B cell (primary cell): ENCODE results near the gene APLF. TPM values are rescaled to one million over a fixed set of nuclear protein-coding genes. Genes with fewer than 3 reads are reported as not detected.
A peak's percentile ranks its signal among the peaks of the same experiment; 100 is the strongest.
"Not testable (repeated sequence)": the region's sequence is repeated elsewhere in the genome, so short reads cannot be mapped to it uniquely, and the experiment has no call there.

Experiments
- ATAC-seq: fragments of 200-7000 bp; cut with Tn5 transposase; one replicate; pipeline ENCODE4 v1.10.0; 2021; ENCODE audit warnings: low read depth, mild to moderate bottlenecking, moderate number of reproducible peaks, moderate library complexity
- CTCF ChIA-PET: fragments of 350-600 bp; sonication (Branson Sonifier 250); formaldehyde crosslinking; loops from one replicate; lab custom pipeline; 2021; ENCODE audit warnings: antibody characterized with exemption, inconsistent platforms; lab: Charles Lee
- POLR2A ChIA-PET: fragments of 350-600 bp; sonication (Branson Sonifier 250); formaldehyde crosslinking; loops from one replicate; lab custom pipeline; 2021; ENCODE audit warnings: antibody characterized with exemption; lab: Charles Lee
- DNase-seq: peaks from one replicate; pipeline ENCODE4 v3.0.0; 2013
- H2AFZ ChIP-seq: 2 replicates; pipeline ENCODE4 v1.6.1; 2012; ENCODE audit warnings: mild to moderate bottlenecking, low read depth, low read length; ENCODE audit not compliant: insufficient read depth, poor library complexity, severe bottlenecking
- H3K27ac ChIP-seq, 2 donors: 1 replicate in 1 of 2; 2 replicates in 1 of 2; pipeline ENCODE4 v1.5.1; 2012 to 2013; ENCODE audit warnings: low read length in 2 of 2, mild to moderate bottlenecking in 2 of 2, moderate library complexity in 1 of 2
- H3K27me3 ChIP-seq, 4 experiments: fragments of 200-600 bp in 1 of 4; sonication (generic) in 1 of 4; replicated peaks in 1 of 4; 1 replicate in 2 of 4; 2 replicates in 2 of 4; pipeline versions ENCODE4 v1.6.1 to v1.7.0; 2013 to 2016; ENCODE audit warnings: low read length in 3 of 4, mild to moderate bottlenecking in 2 of 4, mixed read lengths in 1 of 4, moderate library complexity in 1 of 4; ENCODE audit not compliant: insufficient read depth in 4 of 4, control insufficient read depth in 3 of 4; ENCODE audit errors: control extremely low read depth in 1 of 4
- H3K36me3 ChIP-seq, 2 experiments: replicated peaks in 1 of 2; 1 replicate in 1 of 2; 2 replicates in 1 of 2; pipeline versions ENCODE4 v1.6.1 to v1.7.1; 2013; ENCODE audit warnings: low read length in 1 of 2; ENCODE audit not compliant: insufficient read depth in 2 of 2, control insufficient read depth in 1 of 2; ENCODE audit errors: control extremely low read depth in 1 of 2, extremely low read depth in 1 of 2
- H3K4me1 ChIP-seq, 2 donors: fragments of 200-600 bp in 1 of 2; sonication (generic) in 1 of 2; 1 replicate in 1 of 2; 2 replicates in 1 of 2; pipeline versions ENCODE4 v1.5.1 to v1.6.1; 2013 to 2017; ENCODE audit warnings: low read length in 2 of 2; ENCODE audit not compliant: control insufficient read depth in 2 of 2, insufficient read depth in 2 of 2
- H3K4me2 ChIP-seq: replicated peaks from 2 replicates; pipeline ENCODE3; 2012; ENCODE audit warnings: mild to moderate bottlenecking, low read depth, low read length; ENCODE audit not compliant: poor library complexity, severe bottlenecking
- H3K4me3 ChIP-seq, 5 experiments: fragments of 200-600 bp in 1 of 5; sonication (generic) in 1 of 5; 1 replicate in 3 of 5; 2 replicates in 2 of 5; pipeline versions ENCODE4 v1.5.1 to v1.7.0; 2011 to 2016; ENCODE audit warnings: low read length in 4 of 5, mild to moderate bottlenecking in 4 of 5, low read depth in 2 of 5, control low read depth in 1 of 5, moderate library complexity in 1 of 5; ENCODE audit not compliant: insufficient read depth in 1 of 5; ENCODE audit errors: control extremely low read depth in 1 of 5, extremely low read depth in 1 of 5
- H3K79me2 ChIP-seq: fragments of 200-600 bp; sonication (generic); one replicate; pipeline ENCODE4 v1.6.0; 2016; ENCODE audit warnings: low read length; ENCODE audit not compliant: control insufficient read depth, insufficient read depth
- H3K9ac ChIP-seq: fragments of 200-600 bp; sonication (generic); 2 replicates; pipeline ENCODE4 v1.6.1; 2017; ENCODE audit warnings: mild to moderate bottlenecking, low read length, moderate library complexity
- H3K9me3 ChIP-seq, 3 donors: one replicate each; pipeline versions ENCODE4 v1.6.1 to v1.7.1; 2013; ENCODE audit warnings: low read length in 2 of 3; ENCODE audit not compliant: control insufficient read depth in 2 of 3, insufficient read depth in 1 of 3; ENCODE audit errors: control extremely low read depth in 1 of 3
- H4K20me1 ChIP-seq: 2 replicates; pipeline ENCODE4 v1.6.0; 2012; ENCODE audit warnings: mild to moderate bottlenecking, low read length; ENCODE audit not compliant: insufficient read depth, control insufficient read depth, poor library complexity, severe bottlenecking
- H3K27ac Mint-ChIP-seq: one replicate; pipeline ENCODE4 v1.8.0; 2021; ENCODE audit warnings: mixed read lengths
- H3K27me3 Mint-ChIP-seq: one replicate; pipeline ENCODE4 v1.8.0; 2021; ENCODE audit warnings: mixed read lengths
- H3K4me1 Mint-ChIP-seq: one replicate; pipeline ENCODE4 v1.8.0; 2021; ENCODE audit warnings: mixed read lengths
- H3K4me3 Mint-ChIP-seq: one replicate; pipeline ENCODE4 v1.8.0; 2021; ENCODE audit warnings: mixed read lengths
- H3K9me3 Mint-ChIP-seq: one replicate; pipeline ENCODE4 v1.8.0; 2022; ENCODE audit warnings: mixed read lengths; ENCODE audit not compliant: insufficient read depth
- CTCF ChIP-seq: fragments of 200-600 bp; IDR thresholded peaks from one replicate; pipeline ENCODE4 v1.8.0; 2022; ENCODE audit warnings: antibody characterized with exemption, mild to moderate bottlenecking
- EZH2 ChIP-seq: IDR thresholded peaks from 2 replicates; pipeline ENCODE4 v1.6.1; 2012; ENCODE audit warnings: borderline replicate concordance, low read depth, mild to moderate bottlenecking, moderate library complexity, low read length; ENCODE audit not compliant: insufficient read depth, poor library complexity, severe bottlenecking
- WGBS: methylation state at CpG from one replicate; pipeline ENCODE4 v1.1.5; 2013; ENCODE audit warnings: missing lambda C conversion rate; ENCODE audit not compliant: insufficient coverage; 5-methylcytosine and 5-hydroxymethylcytosine counted together
- intact Hi-C: fragments of 100-400 bp; cut with micrococcal nuclease; formaldehyde crosslinking; loops from one replicate; pipeline ENCODE4 v1.10.0; 2022
- polyA plus RNA-seq: library from polyadenylated mRNA; depleted of rRNA; stranded (reverse); fragments of >200 nt; gene quantifications from 2 replicates; pipeline ENCODE4 v1.2.3, GENCODE V29; 2012
- total RNA-seq, 2 donors: library from RNA; stranded (reverse); fragments of 120-200 nt in 1 of 2; gene quantifications; 1 replicate in 1 of 2; 2 replicates in 1 of 2; pipeline versions ENCODE4 v1.2.3 to v1.2.4, GENCODE V29; 2013 to 2022

APLF gene
- total and polyA plus RNA-seq, 2 donors (not counting 1 experiment from before 2014, with no cell fraction given): 1.3 to 6.3 TPM

DNA sequence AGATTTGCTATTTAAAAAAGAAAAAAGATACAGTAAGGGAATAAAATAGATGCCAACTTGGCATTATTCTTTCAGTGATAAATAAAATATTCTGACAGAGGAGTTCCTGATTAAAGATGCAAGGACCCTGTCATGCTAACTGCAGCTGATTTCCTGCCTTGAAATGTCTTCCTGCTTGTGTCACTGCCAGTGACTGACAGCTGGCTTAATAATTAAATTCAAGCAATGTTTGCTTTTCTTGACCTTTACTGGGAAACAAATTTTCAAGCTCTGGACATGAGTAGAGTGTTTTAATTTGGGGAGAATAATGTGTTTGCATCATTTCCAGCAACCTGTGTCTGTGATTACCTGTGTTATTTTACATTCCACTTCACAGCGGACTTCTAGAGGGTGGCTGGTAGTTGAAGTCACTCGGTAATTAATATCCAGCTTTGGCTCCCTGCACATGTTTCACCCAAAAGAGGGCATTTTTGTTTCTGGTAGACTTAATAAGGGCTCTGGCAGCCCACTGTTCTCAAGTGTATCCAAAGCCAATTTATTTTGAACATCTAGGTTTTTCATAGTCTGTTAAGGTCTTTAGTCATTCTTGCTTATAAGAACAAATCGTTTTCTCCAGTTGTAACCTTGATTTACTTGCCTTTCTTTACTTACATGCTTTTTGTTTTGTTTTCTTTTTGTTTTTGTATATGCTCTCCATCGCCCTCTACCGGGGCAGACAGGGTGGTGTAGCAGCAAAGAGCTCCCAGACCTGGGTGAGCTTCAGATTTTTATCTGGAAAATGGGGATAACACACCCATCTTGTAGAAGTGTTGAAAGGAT is 127.5 kb downstream of the APLF start:
- no peak overlapping the region for H3K27ac ChIP-seq
- no peaks in the 10 kb centered on the region for H4K20me1 ChIP-seq
- WGBS: 100% methylated on average over 1 of the region's 5 CpGs
- H2AFZ ChIP-seq: peak overlapping the region; percentile 62
- peak overlapping the region; percentile 52 for H3K4me2 ChIP-seq
- DNase-seq: peak; percentile 64
- no peak for ATAC-seq
- ChIA-PET CTCF (interaction anchor here (0.5 to 4.2 kb wide), 30 partner anchors 8 to 330 kb away, joined by 3 to 54 read pairs (median 4); partner anchors contain the start of genes APLF and FBXO48), POLR2A (no interaction called here)
- no peaks in the 10 kb centered on the region for H3K27me3 ChIP-seq
- H3K36me3 ChIP-seq: no peaks in the 10 kb centered on the region
- intact Hi-C loops: loop anchor here (1.0 to 2.0 kb wide), 2 partner anchors 132 to 330 kb away; no protein-coding TSS in a partner anchor
- H3K9ac ChIP-seq: peak overlapping the region; percentile 16
- H3K79me2 ChIP-seq: no peaks in the 10 kb centered on the region
- H3K27ac Mint-ChIP-seq: no peak overlapping the region
- H3K4me1 Mint-ChIP-seq: peaks cover 14% of the 10 kb centered on the region
- no peak overlapping the region for H3K4me3 ChIP-seq
- peak overlapping the region; percentile 9 for H3K4me3 Mint-ChIP-seq
- H3K4me1 ChIP-seq: peaks cover 5 to 9% of the 10 kb centered on the region in 2 donors
- no peaks in the 10 kb centered on the region for H3K9me3 ChIP-seq
- peak; percentile 96 for TF ChIP-seq CTCF
- no peak for TF ChIP-seq EZH2
- H3K27me3 Mint-ChIP-seq: no peaks in the 10 kb centered on the region
- H3K9me3 Mint-ChIP-seq: no peaks in the 10 kb centered on the region

GRCh38 chr2:68595493-68595785 is 128.1 kb downstream of the APLF start:
- H3K9me3 ChIP-seq, H3K4me3 ChIP-seq, H3K27me3 Mint-ChIP-seq, DNase-seq, H3K27me3 ChIP-seq, H2AFZ ChIP-seq, H3K27ac ChIP-seq, H3K9ac ChIP-seq, H3K79me2 ChIP-seq, H3K9me3 Mint-ChIP-seq, H3K4me2 ChIP-seq, H3K36me3 ChIP-seq, H3K4me1 ChIP-seq, H4K20me1 ChIP-seq, ATAC-seq, POLR2A ChIA-PET, H3K27ac Mint-ChIP-seq, H3K4me3 Mint-ChIP-seq: not testable (repeated sequence)
- no CpG with 5 or more reads among the region's 2 CpGs for WGBS
- CTCF ChIA-PET: interaction anchor here (0.6 to 4.2 kb wide), 28 partner anchors 9 to 330 kb away, joined by 3 to 54 read pairs (median 4); partner anchors contain the start of genes APLF and FBXO48
- TF ChIP-seq CTCF: peak; percentile 59
- H3K4me1 Mint-ChIP-seq: peaks cover 14% of the 10 kb centered on the region
- intact Hi-C loops: loop anchor here (2.0 kb wide), 1 partner anchor 329 kb away; no protein-coding TSS in a partner anchor

- H3K27ac ChIP-seq, H3K9me3 Mint-ChIP-seq, H3K27me3 ChIP-seq, H3K4me3 ChIP-seq, H3K27ac Mint-ChIP-seq, intact Hi-C loops, H2AFZ ChIP-seq, POLR2A ChIA-PET, H3K27me3 Mint-ChIP-seq, DNase-seq, H3K4me2 ChIP-seq, H4K20me1 ChIP-seq, H3K4me3 Mint-ChIP-seq, H3K79me2 ChIP-seq, CTCF ChIA-PET, H3K36me3 ChIP-seq, H3K9ac ChIP-seq, H3K9me3 ChIP-seq, H3K4me1 Mint-ChIP-seq, H3K4me1 ChIP-seq, ATAC-seq: not testable (repeated sequence)
- WGBS: no CpG with 5 or more reads among the region's 3 CpGs
Measured at GRCh38 chr2:68600495-68600894, 133.1 kb downstream of the APLF start.
